CD14-positive monocyte (primary cell): Measurements from ENCODE around the gene FAM114A2. TPM values are rescaled to one million over a fixed set of nuclear protein-coding genes. Genes with fewer than 3 reads are reported as not detected.

Experiments used
- DNase-seq, 3 donors: peaks; one replicate each; pipeline ENCODE4 v3.0.0-alpha.2; 2011 to 2022
- H2AFZ ChIP-seq: 2 replicates; pipeline ENCODE4 v1.6.0; 2012; ENCODE audit warnings: mild to moderate bottlenecking, low read depth, low read length, inconsistent platforms; ENCODE audit not compliant: insufficient read depth, poor library complexity, severe bottlenecking
- H3K27ac ChIP-seq, 2 donors: 1 replicate in 1 of 2; 2 replicates in 1 of 2; pipeline ENCODE4 v1.5.1; 2012 to 2013; ENCODE audit warnings: low read length in 2 of 2, control low read depth in 1 of 2, inconsistent platforms in 1 of 2, low read depth in 1 of 2, mild to moderate bottlenecking in 1 of 2
- H3K27me3 ChIP-seq, 2 donors: one replicate each; pipeline versions ENCODE4 v1.6.0 to v1.6.1; 2011 to 2013; ENCODE audit warnings: low read length in 2 of 2; ENCODE audit not compliant: control insufficient read depth in 2 of 2, insufficient read depth in 2 of 2
- H3K36me3 ChIP-seq, 2 donors: replicated peaks in 1 of 2; 1 replicate in 1 of 2; 2 replicates in 1 of 2; pipeline versions ENCODE4 v1.5.1 to v1.6.1; 2012 to 2013; ENCODE audit warnings: low read length in 2 of 2, control low read depth in 1 of 2, inconsistent platforms in 1 of 2, mild to moderate bottlenecking in 1 of 2; ENCODE audit not compliant: insufficient read depth in 2 of 2, control insufficient read depth in 1 of 2
- H3K4me1 ChIP-seq, 2 donors: 1 replicate in 1 of 2; 2 replicates in 1 of 2; pipeline versions ENCODE4 v1.5.1 to v1.6.1; 2012 to 2013; ENCODE audit warnings: low read length in 2 of 2, control low read depth in 1 of 2, inconsistent platforms in 1 of 2, mild to moderate bottlenecking in 1 of 2, moderate library complexity in 1 of 2; ENCODE audit not compliant: insufficient read depth in 2 of 2, control insufficient read depth in 1 of 2
- H3K4me2 ChIP-seq: replicated peaks from 2 replicates; pipeline ENCODE3; 2012; ENCODE audit warnings: low read length, moderate library complexity, mild to moderate bottlenecking; ENCODE audit not compliant: poor library complexity, severe bottlenecking; ENCODE audit errors: extremely low read depth
- H3K4me3 ChIP-seq, 3 experiments: fragments of 200-600 bp in 1 of 3; sonication (generic) in 1 of 3; replicated peaks in 1 of 3; 1 replicate in 2 of 3; 2 replicates in 1 of 3; pipeline ENCODE4 v1.5.1; 2011 to 2013; ENCODE audit warnings: low read length in 3 of 3, mild to moderate bottlenecking in 3 of 3, control low read depth in 2 of 3, low read depth in 2 of 3, inconsistent platforms in 1 of 3, moderate library complexity in 1 of 3
- H3K79me2 ChIP-seq: 2 replicates; pipeline ENCODE4 v1.6.0; 2012; ENCODE audit warnings: mild to moderate bottlenecking, control low read depth, inconsistent platforms, low read length, moderate library complexity; ENCODE audit not compliant: insufficient read depth
- H3K9ac ChIP-seq: 2 replicates; pipeline ENCODE4 v1.6.0; 2017; ENCODE audit warnings: low read length, mild to moderate bottlenecking; ENCODE audit not compliant: insufficient read depth, poor library complexity, severe bottlenecking
- H3K9me3 ChIP-seq, 2 donors: replicated peaks in 1 of 2; 1 replicate in 1 of 2; 2 replicates in 1 of 2; pipeline versions ENCODE4 v1.5.1 to v1.6.1; 2012 to 2013; ENCODE audit warnings: low read length in 2 of 2, control low read depth in 1 of 2; ENCODE audit not compliant: control insufficient read depth in 1 of 2, insufficient read depth in 1 of 2
- H4K20me1 ChIP-seq: 2 replicates; pipeline ENCODE4 v1.6.0; 2012; ENCODE audit warnings: mild to moderate bottlenecking, low read length, control low read depth, moderate library complexity; ENCODE audit not compliant: insufficient read depth
- H3K27ac Mint-ChIP-seq, 7 donors: one replicate each; pipeline ENCODE4 v1.8.0; 2020; ENCODE audit warnings: mild to moderate bottlenecking in 7 of 7, mixed read lengths in 7 of 7, moderate library complexity in 6 of 7, inconsistent platforms in 2 of 7
- H3K27me3 Mint-ChIP-seq, 3 donors: one replicate each; pipeline ENCODE4 v1.8.0; 2021 to 2022; ENCODE audit warnings: low read depth in 3 of 3, mild to moderate bottlenecking in 3 of 3, mixed read lengths in 3 of 3, moderate library complexity in 3 of 3, inconsistent platforms in 1 of 3
- H3K36me3 Mint-ChIP-seq, 2 donors: one replicate each; pipeline ENCODE4 v1.8.0; 2020; ENCODE audit warnings: mixed read lengths in 2 of 2, inconsistent platforms in 1 of 2, mild to moderate bottlenecking in 1 of 2
- H3K4me1 Mint-ChIP-seq: one replicate; pipeline ENCODE4 v1.8.0; 2020; ENCODE audit warnings: mild to moderate bottlenecking, mixed read lengths
- H3K4me3 Mint-ChIP-seq, 2 donors: one replicate each; pipeline ENCODE4 v1.8.0; 2020; ENCODE audit warnings: mild to moderate bottlenecking in 2 of 2, mixed read lengths in 2 of 2, moderate library complexity in 1 of 2
- H3K9me3 Mint-ChIP-seq, 7 donors: one replicate each; pipeline ENCODE4 v1.8.0; 2020 to 2022; ENCODE audit warnings: mixed read lengths in 7 of 7, mild to moderate bottlenecking in 6 of 7, moderate library complexity in 6 of 7, inconsistent platforms in 2 of 7
- WGBS: methylation state at CpG from one replicate; pipeline ENCODE4 v1.1.5; 2013; ENCODE audit warnings: missing lambda C conversion rate; ENCODE audit not compliant: insufficient coverage; 5-methylcytosine and 5-hydroxymethylcytosine counted together
- intact Hi-C, 2 donors: fragments of 100-400 bp; cut with micrococcal nuclease; formaldehyde crosslinking; loops; one replicate each; pipeline versions ENCODE4 v1.15.0 to v1.15.1; 2023
- polyA plus RNA-seq, 3 donors: library from polyadenylated mRNA; depleted of rRNA in 1 of 3; unstranded in 2 of 3; stranded (reverse) in 1 of 3; fragments of 300-500 nt in 2 of 3; fragments of >200 nt in 1 of 3; fragmentation: Illumina TruSeq in 2 of 3; gene quantifications; 1 replicate in 2 of 3; 2 replicates in 1 of 3; pipeline ENCODE4 v1.2.3, GENCODE V29; 2012 to 2021
- TF ChIP-seq, protein P1 (sequence below): fragments of 200-600 bp; IDR thresholded peaks from one replicate; pipeline ENCODE4 v1.8.0; 2022; ENCODE audit warnings: antibody characterized with exemption, mild to moderate bottlenecking

Gene FAM114A2
- polyA plus RNA-seq, 3 donors, result 6.7 to 18.4 (median 15.6) TPM

DNA sequence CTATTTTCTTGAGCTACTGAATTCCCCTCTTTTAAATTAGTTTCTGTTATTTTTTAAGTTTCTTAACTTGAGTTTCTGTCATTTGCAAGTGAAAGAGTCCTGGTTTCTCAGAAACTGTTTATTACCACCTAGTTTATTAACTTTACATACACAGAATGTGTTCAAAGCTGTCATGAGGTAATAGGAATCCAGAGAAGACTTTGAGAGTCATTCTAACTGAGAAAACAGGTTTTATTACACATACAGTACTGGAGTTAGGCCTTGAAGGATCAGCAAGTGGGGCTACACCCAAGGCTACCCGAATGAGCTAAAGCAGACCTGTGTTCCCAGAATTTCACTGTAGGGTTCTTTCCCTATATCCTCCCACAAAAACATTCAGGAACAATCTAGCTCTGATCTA is 33.1 kb downstream of the FAM114A2 start:
- H2AFZ ChIP-seq, result no peak overlapping the region
- no peaks in the 10 kb centered on the region for H3K9me3 ChIP-seq
- peaks cover 6 to 44% of the 10 kb centered on the region in 2 donors for H3K36me3 ChIP-seq
- no peak overlapping the region for H3K9ac ChIP-seq
- no peak overlapping the region for H3K4me2 ChIP-seq
- 100% methylated on average over 1 of the region's 1 CpG for whole genome bisulfite sequencing
- H3K4me3 Mint-ChIP-seq, result no peak overlapping the region
- no peak overlapping the region for H3K27ac Mint-ChIP-seq
- H3K4me1 Mint-ChIP-seq, result no peaks in the 10 kb centered on the region
- no peaks in the 10 kb centered on the region for H3K27me3 Mint-ChIP-seq
- intact Hi-C loops, result no loop called here
- TF ChIP-seq, protein P1, sequence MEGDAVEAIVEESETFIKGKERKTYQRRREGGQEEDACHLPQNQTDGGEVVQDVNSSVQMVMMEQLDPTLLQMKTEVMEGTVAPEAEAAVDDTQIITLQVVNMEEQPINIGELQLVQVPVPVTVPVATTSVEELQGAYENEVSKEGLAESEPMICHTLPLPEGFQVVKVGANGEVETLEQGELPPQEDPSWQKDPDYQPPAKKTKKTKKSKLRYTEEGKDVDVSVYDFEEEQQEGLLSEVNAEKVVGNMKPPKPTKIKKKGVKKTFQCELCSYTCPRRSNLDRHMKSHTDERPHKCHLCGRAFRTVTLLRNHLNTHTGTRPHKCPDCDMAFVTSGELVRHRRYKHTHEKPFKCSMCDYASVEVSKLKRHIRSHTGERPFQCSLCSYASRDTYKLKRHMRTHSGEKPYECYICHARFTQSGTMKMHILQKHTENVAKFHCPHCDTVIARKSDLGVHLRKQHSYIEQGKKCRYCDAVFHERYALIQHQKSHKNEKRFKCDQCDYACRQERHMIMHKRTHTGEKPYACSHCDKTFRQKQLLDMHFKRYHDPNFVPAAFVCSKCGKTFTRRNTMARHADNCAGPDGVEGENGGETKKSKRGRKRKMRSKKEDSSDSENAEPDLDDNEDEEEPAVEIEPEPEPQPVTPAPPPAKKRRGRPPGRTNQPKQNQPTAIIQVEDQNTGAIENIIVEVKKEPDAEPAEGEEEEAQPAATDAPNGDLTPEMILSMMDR, result no peak
- DNase-seq, result no peak
- no peaks in the 10 kb centered on the region for H3K4me1 ChIP-seq
- H3K9me3 Mint-ChIP-seq, result no peaks in the 10 kb centered on the region
- H4K20me1 ChIP-seq, result no peaks in the 10 kb centered on the region
- no peak overlapping the region for H3K27ac ChIP-seq
- H3K27me3 ChIP-seq, result no peaks in the 10 kb centered on the region
- H3K36me3 Mint-ChIP-seq, result peaks cover 41 to 42% of the 10 kb centered on the region in 2 donors
- H3K4me3 ChIP-seq, result no peak overlapping the region
- H3K79me2 ChIP-seq, result no peaks in the 10 kb centered on the region

DNA sequence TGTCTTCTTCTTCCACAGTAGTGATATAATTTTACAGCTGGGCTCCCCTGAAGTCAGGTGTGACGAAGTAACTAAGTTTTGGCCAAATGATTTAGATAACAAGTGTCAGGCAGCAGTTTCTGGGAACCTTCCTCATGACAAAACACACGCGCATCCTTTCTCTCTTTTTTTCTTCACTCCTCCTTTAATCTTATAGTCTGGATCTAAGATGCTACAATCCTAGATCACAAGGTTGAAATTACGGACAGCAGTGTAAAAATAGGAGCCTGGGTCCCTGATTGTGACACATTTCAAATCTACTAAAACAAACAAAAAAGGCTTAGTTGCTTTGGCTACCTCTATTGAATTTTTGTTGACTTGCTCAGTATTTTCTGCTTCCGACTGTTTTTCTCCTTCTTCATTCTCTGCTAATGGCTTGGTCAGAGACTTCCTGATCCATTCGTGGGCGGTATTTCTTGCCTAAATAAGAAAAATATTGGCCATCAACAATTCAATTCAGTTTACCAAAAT is 36.1 kb downstream of the FAM114A2 start:
- no peaks in the 10 kb centered on the region for H4K20me1 ChIP-seq
- WGBS, result 81% methylated on average over 5 of the region's 7 CpGs
- Mint-ChIP-seq H3K36me3 (peaks cover 45 to 46% of the 10 kb centered on the region in 2 donors), H3K27me3 (no peaks in the 10 kb centered on the region), H3K9me3 (no peaks in the 10 kb centered on the region), H3K4me1 (no peaks in the 10 kb centered on the region), H3K4me3 (no peak overlapping the region), H3K27ac (no peak overlapping the region)
- intact Hi-C loops, result no loop called here
- no peak overlapping the region for H3K4me3 ChIP-seq
- no peak overlapping the region for H2AFZ ChIP-seq
- H3K4me2 ChIP-seq, result no peak overlapping the region
- no peaks in the 10 kb centered on the region for H3K79me2 ChIP-seq
- H3K4me1 ChIP-seq, result no peaks in the 10 kb centered on the region
- DNase-seq, result no peak
- H3K9ac ChIP-seq, result no peak overlapping the region
- no peak overlapping the region for H3K27ac ChIP-seq
- no peaks in the 10 kb centered on the region for H3K27me3 ChIP-seq
- peaks cover 10 to 37% of the 10 kb centered on the region in 2 donors for H3K36me3 ChIP-seq
- TF ChIP-seq, protein P1, result no peak
- H3K9me3 ChIP-seq, result no peaks in the 10 kb centered on the region
